ENCODE measurements around the gene SH3BP2.
"Not testable (repeated sequence)": the region's sequence is repeated elsewhere in the genome, so short reads cannot be mapped to it uniquely, and the experiment has no call there.

Gene SH3BP2

DNA sequence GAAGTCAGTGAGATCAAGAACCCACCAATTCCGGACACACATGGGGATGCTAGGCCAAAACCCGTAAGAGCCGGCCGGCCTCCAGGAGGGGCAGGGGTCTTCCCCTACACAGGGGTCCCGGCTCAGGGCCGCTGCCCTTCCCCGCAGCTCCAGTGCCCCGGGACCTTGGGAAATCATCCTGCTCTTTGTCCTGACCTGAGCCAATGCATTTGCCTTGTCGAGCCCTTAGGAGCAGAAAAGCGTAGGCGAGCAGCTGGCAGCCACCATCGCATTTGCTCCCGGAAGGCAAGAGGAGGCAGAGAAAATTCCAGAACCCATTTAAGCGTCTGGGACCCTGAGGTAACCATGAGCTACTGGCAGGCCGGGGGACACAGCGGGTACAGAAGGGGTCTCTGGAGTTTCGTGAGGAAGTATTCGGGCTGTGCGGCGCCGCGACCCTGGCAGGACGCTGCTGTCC lies 29.3 kb upstream of the SH3BP2 start:
- no peak for DNase-seq

GRCh38 chr4:2765832-2766526 lies 26.9 kb upstream of the SH3BP2 start:
- DNase-seq: no peak

DNA sequence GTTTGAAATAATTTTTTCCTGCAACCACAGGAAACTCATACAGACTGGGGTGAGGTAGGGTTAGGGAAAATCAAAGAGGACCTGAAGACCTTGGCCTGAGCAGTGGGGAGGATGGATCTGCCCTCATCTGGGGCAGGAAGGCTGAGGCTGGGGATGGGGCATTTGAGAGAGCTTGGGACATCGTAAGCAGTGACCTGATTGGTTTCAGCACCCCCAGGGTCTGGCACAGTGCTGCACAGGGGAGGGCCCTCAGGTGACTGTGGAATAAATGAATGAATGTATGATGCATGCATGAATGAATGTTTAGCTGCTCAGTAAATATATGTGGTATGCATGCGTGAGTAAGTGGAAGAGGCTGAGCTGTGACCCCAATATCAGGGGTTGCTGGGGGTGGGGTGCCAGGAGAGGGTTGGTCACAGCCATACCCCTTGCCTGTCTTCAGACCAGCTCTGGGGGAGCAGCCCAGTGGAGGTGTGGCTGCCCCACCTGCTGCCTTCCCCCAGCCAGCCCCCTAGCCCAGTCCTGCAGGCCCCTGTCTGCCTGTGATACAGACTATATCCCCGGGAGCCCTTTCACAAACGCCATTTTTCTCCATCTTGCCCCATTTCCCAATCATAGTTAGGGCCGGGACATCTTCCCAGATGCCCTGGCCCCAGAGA lies 25.7 kb upstream of the SH3BP2 start:
- no peak for DNase-seq

- no peak for DNase-seq
Observed at GRCh38 chr4:2767705-2768074, 25.2 kb upstream of the SH3BP2 start.

DNA sequence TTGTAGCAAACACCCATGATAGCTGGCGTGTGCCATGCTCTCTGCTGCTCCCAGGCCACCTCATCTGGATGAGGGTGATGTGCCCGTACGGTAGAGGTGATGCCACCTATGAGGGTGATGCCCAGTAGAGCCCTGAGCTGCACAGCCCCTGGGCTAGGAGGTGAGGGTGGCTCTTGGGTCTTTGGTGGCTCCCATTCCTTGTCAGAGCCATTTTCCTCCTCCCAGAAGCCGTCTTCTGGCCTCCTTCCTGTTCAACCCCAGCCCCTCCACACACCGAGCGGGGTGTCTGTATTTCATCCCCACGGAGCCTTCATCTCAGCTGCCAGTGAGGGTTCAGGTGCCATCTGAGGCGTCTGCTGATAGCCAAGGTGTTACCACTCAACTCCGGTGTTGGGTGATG lies 24.8 kb upstream of the SH3BP2 start:
- no peak for DNase-seq

- no peak for DNase-seq
Observed at GRCh38 chr4:2768921-2769336, 24.0 kb upstream of the SH3BP2 start.

- DNase-seq: no peak
Observed at GRCh38 chr4:2771264-2771663, 21.6 kb upstream of the SH3BP2 start.

- DNase-seq: not testable (repeated sequence)
Observed at GRCh38 chr4:2780643-2781042, 12.2 kb upstream of the SH3BP2 start.

DNA sequence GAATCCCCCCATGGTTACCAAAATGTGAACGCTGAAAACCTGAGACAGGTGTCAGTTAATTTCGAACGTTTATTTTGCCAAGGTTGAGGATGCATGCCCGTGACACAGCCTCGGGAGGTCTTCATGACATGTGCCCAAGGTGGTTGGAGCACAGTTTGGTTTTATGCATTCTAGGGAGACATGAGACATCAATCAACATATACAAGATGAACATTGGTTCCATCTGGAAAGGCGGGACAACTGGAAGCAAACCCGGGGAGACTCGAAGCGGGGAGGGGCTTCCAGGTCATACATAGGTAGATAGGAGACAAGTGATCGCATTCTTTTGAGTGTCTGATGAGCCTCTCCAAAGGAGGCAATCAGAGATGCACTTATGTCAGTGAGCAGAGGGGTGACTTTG lies 11.0 kb upstream of the SH3BP2 start:
- no peak for DNase-seq

DNA sequence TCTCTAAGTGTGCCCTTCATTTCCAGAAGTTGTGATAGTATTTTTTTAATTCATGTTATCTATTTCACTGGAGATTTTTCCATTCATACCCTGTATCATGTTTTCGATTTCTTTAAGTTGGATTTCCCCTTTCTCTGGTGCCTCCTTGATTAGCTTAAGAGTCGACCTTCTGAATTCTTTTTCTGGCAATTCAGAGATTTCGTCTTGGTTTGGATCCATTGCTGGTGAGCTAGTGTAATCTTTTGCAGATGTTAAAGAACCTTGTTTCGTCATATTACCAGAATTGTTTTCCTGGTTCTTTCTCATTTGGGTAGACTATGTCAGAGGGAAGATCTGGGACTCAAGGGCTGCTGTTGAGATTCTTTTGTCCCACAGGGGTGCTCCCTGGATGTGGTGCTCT lies 9.1 kb upstream of the SH3BP2 start:
- DNase-seq: no peak

DNA sequence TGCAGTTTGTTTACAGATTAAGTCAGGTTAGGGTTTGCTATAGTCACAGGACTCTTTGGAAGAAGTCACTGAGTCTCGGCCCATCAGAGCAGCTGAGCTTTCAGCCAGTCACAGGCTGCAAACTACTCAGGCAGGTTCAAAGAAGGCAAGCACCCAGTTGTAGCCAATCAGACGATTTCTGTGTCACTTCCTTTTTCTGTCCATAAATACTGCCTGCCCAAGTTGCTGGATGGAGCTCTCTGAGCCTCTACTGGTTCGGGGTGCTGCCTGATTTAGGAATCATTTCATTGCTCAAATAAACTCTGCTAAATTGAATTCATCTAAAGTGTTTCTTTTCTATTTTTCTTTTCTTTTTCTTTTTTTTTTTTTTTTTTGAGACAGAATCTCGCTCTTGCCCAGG lies 7.3 kb upstream of the SH3BP2 start:
- no peak for DNase-seq

- DNase-seq: no peak
Observed at GRCh38 chr4:2786152-2786671, 6.7 kb upstream of the SH3BP2 start.

DNA sequence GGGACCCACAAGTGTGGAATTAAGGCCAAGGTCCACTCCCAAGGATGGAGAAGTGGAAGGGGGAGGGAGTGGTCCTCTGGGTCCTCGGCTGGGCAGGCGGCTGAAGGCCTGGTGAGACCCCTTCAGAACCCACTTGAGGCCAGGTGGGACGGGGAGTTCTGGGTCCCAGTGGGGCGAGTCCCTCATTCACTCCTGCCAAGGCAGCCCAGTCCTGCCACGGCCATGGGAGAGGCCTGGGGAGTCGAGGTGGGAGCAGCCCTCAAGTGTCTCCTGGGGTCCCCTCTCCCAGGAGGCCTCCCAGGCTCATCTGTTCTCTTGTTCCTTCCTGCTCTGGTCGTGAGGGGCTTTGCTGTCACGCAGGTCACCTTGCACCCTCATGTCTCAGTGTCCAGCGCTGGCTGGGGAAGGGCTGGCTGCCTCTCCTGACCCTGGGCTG lies 6.1 kb upstream of the SH3BP2 start:
- no peak for DNase-seq

DNA sequence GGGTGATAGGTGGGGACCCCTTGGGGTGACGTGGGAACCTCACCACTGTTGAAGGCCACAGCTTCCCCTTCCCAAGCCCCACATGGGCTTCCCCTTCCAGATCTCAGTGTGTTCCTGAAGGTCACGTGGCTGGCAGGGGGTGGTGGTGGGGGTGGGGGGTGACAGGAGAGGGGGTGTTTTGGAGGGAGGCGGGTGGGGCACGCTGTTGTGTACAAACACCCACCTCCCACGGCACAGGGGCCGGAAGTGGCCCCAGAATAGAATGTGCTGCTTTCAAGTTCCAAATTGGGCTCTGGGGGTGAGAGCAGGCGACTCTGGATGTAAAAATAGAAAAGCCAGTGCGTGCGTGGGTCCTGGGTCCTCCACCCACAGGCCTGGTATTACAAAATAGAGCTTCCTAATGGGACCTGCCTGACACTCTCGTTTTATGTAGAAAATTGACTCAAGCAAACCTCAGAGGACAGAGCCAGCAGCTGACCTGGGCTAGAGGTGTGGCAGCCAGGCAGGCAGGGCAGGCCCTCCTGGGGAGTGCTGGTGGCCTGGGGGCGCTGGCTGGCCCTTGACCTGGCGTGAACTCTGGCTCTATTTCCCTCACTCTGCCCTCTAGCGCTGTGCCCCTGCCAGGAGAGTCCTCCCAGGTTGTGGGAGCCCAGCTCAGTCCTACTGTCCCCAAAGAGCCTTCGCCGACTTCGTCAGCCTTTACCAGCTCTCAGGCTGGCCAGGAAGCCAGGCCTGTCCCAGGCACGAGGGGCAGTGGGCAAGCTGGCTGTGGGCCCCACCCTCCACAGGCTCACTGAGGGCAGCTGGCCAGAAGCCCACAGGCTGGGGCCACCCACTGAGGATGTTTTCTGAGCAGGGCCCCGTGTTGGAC lies 5.4 kb upstream of the SH3BP2 start:
- DNase-seq: no peak

GRCh38 chr4:2788101-2788500 lies 4.8 kb upstream of the SH3BP2 start:
- no peak for DNase-seq

DNA sequence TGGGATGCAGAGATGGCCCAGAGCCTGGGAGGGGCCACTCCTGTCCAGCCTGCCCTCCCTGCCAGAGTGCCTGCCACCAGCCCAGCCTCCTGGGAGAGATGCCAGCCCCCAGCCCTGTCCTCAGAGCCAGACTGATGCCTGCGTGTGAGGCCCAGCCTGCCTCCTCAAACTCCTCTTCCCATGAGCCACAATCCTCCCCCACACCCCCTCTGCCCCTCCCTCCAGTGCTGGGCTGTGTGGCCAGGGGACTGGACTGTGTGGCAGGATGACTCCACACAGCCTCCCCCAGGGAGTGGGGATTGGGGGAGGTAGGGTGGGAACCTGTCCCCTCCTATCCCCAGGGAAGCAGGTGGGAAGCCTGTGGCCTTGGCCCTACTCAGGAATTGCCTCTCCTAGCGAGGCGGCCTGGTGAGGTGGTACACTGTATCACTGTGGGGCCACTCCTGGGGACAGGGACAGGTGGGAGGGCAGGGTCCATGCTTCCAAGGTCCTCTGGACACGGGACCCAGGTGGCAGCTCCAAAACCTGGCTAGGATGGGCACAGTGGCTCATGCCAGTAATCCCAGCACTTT lies 4.3 kb upstream of the SH3BP2 start:
- no peak for DNase-seq

DNA sequence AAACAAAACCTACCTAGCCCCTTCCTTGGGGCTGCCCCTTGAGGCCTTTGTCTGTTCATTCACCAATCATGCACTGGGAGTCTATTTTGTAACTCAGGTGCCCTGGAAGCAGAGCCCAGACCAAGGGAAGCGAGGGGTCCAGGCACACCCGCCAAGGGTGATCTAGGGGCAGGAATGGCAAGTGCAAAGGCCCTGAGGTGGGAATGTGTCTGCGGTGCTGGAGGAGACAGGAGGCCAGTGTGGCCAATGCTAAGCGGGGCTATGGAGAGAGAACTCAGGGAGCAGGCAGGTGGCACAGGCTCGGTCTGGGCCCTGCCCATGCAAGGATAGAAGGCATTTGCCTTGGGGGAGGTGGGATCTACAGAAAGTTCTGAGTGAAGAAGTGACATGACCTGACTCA lies 3.5 kb upstream of the SH3BP2 start:
- DNase-seq: no peak

DNA sequence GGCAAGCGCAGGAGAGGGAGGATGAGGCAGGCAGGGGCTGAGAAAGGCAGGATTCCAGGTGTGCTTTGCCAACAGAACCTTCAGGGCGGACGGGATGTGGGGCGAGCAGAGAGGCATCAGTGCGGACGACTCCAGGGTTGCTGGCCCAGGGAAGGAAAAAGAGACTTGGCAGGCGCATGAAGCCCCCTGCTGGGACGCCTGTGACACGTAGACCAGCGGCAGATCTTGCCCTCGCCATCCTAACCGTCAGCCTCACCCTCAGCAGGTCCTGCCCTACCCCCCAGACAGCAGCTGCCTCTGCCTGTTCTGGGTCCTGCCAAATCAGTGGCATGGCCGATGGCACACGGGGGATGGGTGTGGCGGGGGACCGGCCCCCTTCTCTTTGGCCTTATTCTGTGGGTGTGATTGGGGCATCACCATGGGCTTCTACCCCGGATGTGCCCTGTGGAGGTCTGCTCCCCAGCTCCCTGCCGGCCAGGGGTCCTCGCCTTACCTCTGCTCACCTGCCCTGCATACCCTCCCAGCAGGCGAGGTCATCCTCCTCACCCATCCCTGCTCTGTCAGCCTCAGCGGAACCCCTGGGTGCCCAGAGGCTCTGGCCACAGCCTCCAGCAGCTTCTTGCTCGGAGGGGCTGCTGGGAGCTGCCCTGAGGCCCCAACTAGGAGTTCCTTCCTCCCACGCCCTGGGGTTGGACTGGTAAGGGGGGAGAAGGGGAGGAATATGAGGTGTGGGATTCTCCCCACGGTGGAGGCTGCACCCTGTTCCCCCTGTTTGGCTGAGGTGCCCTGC lies 2.9 kb upstream of the SH3BP2 start:
- DNase-seq: no peak

DNA sequence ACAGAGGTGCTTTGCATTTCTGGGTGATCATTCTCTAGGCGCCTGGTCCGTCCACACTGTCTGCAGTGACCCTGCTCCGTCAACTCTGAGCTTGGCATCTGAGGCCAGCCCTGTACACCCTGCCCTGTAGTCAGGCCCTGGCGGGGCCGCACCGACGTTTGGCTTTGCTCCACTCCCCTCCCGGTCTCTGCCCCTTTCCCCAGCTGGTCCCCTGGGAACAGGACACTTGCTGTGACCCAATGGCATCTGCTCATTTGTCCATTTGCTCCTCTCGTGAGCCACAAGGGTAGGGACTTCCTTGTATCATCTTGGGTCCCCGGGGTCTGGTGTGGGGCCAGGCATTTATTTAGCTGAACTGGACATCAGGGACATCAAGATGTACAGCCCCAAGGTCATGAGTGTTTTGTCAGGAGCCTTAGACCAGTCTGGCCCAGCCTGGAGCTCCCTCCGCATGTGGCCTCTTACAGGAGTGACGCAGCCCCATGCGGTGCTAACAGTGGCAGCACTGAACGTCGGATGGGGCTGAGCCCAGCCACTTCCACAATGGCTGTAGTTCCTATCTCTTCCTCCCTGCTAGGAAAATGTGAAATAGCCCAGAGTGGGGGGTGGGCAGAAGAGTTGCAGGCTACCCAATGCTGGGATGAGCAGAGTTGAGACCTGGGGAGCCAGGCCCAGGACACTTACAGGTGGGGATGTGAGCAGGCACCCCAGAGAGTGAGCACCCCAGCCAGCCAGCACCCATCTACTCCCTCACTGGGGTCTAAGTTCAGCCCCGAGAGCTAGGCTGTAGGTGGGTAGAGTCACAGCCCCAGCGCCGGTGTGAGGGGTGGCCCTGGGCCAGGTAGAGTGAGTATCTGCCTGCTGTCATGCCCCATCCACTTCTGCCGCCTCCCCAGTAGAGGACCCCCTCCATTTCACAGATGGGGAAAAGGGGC lies 2.0 kb upstream of the SH3BP2 start:
- no peak for DNase-seq

DNA sequence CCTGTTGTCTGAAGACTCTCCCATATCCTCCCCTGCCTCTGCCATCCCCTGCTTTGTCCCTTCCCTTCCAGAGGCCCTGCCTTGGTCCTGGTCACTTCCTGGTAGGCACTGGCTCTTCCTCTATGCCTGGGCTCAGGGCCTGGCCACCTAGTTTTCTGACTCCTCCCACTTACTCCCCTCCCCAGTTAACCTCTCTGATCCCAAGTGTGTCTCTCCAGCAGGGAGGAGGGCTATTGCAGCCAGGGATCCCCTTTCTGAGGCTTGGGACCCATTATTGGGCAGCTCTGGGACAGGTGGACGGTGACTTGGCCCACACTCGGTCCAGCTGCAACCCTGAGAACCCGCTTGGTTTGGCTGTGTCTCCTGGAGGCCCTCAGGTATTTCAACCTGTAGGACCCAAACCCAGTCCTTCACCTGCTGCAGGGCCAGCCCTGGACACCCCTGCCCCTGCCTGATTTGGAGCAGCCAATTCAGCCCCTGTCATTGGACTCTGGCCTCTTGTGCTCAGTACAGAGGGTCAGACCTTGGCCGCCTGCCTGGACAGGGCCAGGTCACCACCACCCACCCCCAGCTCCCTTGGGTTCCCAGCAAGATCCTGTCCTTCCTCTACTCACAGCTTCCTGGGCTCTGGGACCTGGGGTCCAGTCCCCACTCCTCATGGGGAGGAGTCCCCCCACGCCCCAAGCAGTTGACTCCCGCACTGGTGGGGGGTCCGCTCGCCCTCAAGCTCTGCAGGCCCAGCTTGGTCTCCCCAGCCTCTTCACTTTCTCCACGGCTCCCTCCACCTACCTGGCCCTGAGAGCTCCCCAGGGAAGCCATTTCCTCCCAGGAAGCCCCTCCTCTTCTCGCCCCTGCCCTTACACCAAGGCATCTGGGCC lies 1.1 kb upstream of the SH3BP2 start:
- DNase-seq: no peak
